B cell (primary cell): ENCODE results near the gene LYSMD2. TPM values are rescaled to one million over a fixed set of nuclear protein-coding genes. Genes with fewer than 3 reads are reported as not detected.

ENCODE experiments used
- ATAC-seq: fragments of 200-7000 bp; cut with Tn5 transposase; one replicate; pipeline ENCODE4 v1.10.0; 2021; ENCODE audit warnings: low read depth, mild to moderate bottlenecking, moderate number of reproducible peaks, moderate library complexity
- CTCF ChIA-PET: fragments of 350-600 bp; sonication (Branson Sonifier 250); formaldehyde crosslinking; loops from one replicate; lab custom pipeline; 2021; ENCODE audit warnings: antibody characterized with exemption, inconsistent platforms; lab: Charles Lee
- POLR2A ChIA-PET: fragments of 350-600 bp; sonication (Branson Sonifier 250); formaldehyde crosslinking; loops from one replicate; lab custom pipeline; 2021; ENCODE audit warnings: antibody characterized with exemption; lab: Charles Lee
- DNase-seq: peaks from one replicate; pipeline ENCODE4 v3.0.0; 2013
- H2AFZ ChIP-seq: 2 replicates; pipeline ENCODE4 v1.6.1; 2012; ENCODE audit warnings: mild to moderate bottlenecking, low read depth, low read length; ENCODE audit not compliant: insufficient read depth, poor library complexity, severe bottlenecking
- H3K27ac ChIP-seq, 2 donors: 1 replicate in 1 of 2; 2 replicates in 1 of 2; pipeline ENCODE4 v1.5.1; 2012 to 2013; ENCODE audit warnings: low read length in 2 of 2, mild to moderate bottlenecking in 2 of 2, moderate library complexity in 1 of 2
- H3K27me3 ChIP-seq, 4 experiments: fragments of 200-600 bp in 1 of 4; sonication (generic) in 1 of 4; replicated peaks in 1 of 4; 1 replicate in 2 of 4; 2 replicates in 2 of 4; pipeline versions ENCODE4 v1.6.1 to v1.7.0; 2013 to 2016; ENCODE audit warnings: low read length in 3 of 4, mild to moderate bottlenecking in 2 of 4, mixed read lengths in 1 of 4, moderate library complexity in 1 of 4; ENCODE audit not compliant: insufficient read depth in 4 of 4, control insufficient read depth in 3 of 4; ENCODE audit errors: control extremely low read depth in 1 of 4
- H3K36me3 ChIP-seq, 2 experiments: replicated peaks in 1 of 2; 1 replicate in 1 of 2; 2 replicates in 1 of 2; pipeline versions ENCODE4 v1.6.1 to v1.7.1; 2013; ENCODE audit warnings: low read length in 1 of 2; ENCODE audit not compliant: insufficient read depth in 2 of 2, control insufficient read depth in 1 of 2; ENCODE audit errors: control extremely low read depth in 1 of 2, extremely low read depth in 1 of 2
- H3K4me1 ChIP-seq, 2 donors: fragments of 200-600 bp in 1 of 2; sonication (generic) in 1 of 2; 1 replicate in 1 of 2; 2 replicates in 1 of 2; pipeline versions ENCODE4 v1.5.1 to v1.6.1; 2013 to 2017; ENCODE audit warnings: low read length in 2 of 2; ENCODE audit not compliant: control insufficient read depth in 2 of 2, insufficient read depth in 2 of 2
- H3K4me2 ChIP-seq: replicated peaks from 2 replicates; pipeline ENCODE3; 2012; ENCODE audit warnings: mild to moderate bottlenecking, low read depth, low read length; ENCODE audit not compliant: poor library complexity, severe bottlenecking
- H3K4me3 ChIP-seq, 5 experiments: fragments of 200-600 bp in 1 of 5; sonication (generic) in 1 of 5; 1 replicate in 3 of 5; 2 replicates in 2 of 5; pipeline versions ENCODE4 v1.5.1 to v1.7.0; 2011 to 2016; ENCODE audit warnings: low read length in 4 of 5, mild to moderate bottlenecking in 4 of 5, low read depth in 2 of 5, control low read depth in 1 of 5, moderate library complexity in 1 of 5; ENCODE audit not compliant: insufficient read depth in 1 of 5; ENCODE audit errors: control extremely low read depth in 1 of 5, extremely low read depth in 1 of 5
- H3K79me2 ChIP-seq: fragments of 200-600 bp; sonication (generic); one replicate; pipeline ENCODE4 v1.6.0; 2016; ENCODE audit warnings: low read length; ENCODE audit not compliant: control insufficient read depth, insufficient read depth
- H3K9ac ChIP-seq: fragments of 200-600 bp; sonication (generic); 2 replicates; pipeline ENCODE4 v1.6.1; 2017; ENCODE audit warnings: mild to moderate bottlenecking, low read length, moderate library complexity
- H3K9me3 ChIP-seq, 3 donors: one replicate each; pipeline versions ENCODE4 v1.6.1 to v1.7.1; 2013; ENCODE audit warnings: low read length in 2 of 3; ENCODE audit not compliant: control insufficient read depth in 2 of 3, insufficient read depth in 1 of 3; ENCODE audit errors: control extremely low read depth in 1 of 3
- H4K20me1 ChIP-seq: 2 replicates; pipeline ENCODE4 v1.6.0; 2012; ENCODE audit warnings: mild to moderate bottlenecking, low read length; ENCODE audit not compliant: insufficient read depth, control insufficient read depth, poor library complexity, severe bottlenecking
- H3K27ac Mint-ChIP-seq: one replicate; pipeline ENCODE4 v1.8.0; 2021; ENCODE audit warnings: mixed read lengths
- H3K27me3 Mint-ChIP-seq: one replicate; pipeline ENCODE4 v1.8.0; 2021; ENCODE audit warnings: mixed read lengths
- H3K4me1 Mint-ChIP-seq: one replicate; pipeline ENCODE4 v1.8.0; 2021; ENCODE audit warnings: mixed read lengths
- H3K4me3 Mint-ChIP-seq: one replicate; pipeline ENCODE4 v1.8.0; 2021; ENCODE audit warnings: mixed read lengths
- H3K9me3 Mint-ChIP-seq: one replicate; pipeline ENCODE4 v1.8.0; 2022; ENCODE audit warnings: mixed read lengths; ENCODE audit not compliant: insufficient read depth
- EZH2 ChIP-seq: IDR thresholded peaks from 2 replicates; pipeline ENCODE4 v1.6.1; 2012; ENCODE audit warnings: borderline replicate concordance, low read depth, mild to moderate bottlenecking, moderate library complexity, low read length; ENCODE audit not compliant: insufficient read depth, poor library complexity, severe bottlenecking
- WGBS: methylation state at CpG from one replicate; pipeline ENCODE4 v1.1.5; 2013; ENCODE audit warnings: missing lambda C conversion rate; ENCODE audit not compliant: insufficient coverage; 5-methylcytosine and 5-hydroxymethylcytosine counted together
- intact Hi-C: fragments of 100-400 bp; cut with micrococcal nuclease; formaldehyde crosslinking; loops from one replicate; pipeline ENCODE4 v1.10.0; 2022
- polyA plus RNA-seq: library from polyadenylated mRNA; depleted of rRNA; stranded (reverse); fragments of >200 nt; gene quantifications from 2 replicates; pipeline ENCODE4 v1.2.3, GENCODE V29; 2012
- total RNA-seq, 2 donors: library from RNA; stranded (reverse); fragments of 120-200 nt in 1 of 2; gene quantifications; 1 replicate in 1 of 2; 2 replicates in 1 of 2; pipeline versions ENCODE4 v1.2.3 to v1.2.4, GENCODE V29; 2013 to 2022
- TF ChIP-seq, protein P1 (sequence below): fragments of 200-600 bp; IDR thresholded peaks from one replicate; pipeline ENCODE4 v1.8.0; 2022; ENCODE audit warnings: antibody characterized with exemption, mild to moderate bottlenecking

LYSMD2 gene
- total and polyA plus RNA-seq, 2 donors (not counting 1 experiment from before 2014, with no cell fraction given): 31.0 to 48.2 TPM

DNA sequence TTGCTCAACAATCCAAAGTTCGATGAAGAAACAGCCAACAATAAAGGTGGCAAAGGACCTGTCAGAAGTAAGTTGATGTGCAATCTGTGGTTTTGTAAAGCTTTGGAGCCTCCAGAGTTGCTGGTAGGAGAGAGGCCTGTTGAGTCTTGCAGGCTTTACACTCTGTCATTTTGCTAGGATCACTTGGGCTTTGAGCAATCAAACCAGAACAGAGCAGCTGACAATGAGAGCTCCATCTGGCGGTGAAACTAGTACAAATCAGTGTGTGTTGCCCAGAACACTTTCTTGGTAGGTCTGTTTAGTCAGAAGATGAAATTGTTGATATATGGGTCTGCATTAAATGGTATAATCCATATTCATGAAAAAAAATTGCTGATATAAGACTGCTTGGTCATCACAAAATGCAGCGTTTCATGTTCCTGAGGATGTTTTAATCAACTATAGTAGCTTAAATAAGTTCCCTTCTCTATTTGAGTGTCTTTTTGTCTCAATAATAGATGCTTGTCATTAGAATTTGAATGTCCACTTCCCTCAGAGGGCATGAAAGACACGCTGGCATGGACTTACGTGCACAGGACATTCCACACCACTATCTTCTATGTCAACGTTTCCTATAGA lies 39.6 kb upstream of the LYSMD2 start:
- Histone ChIP-seq H3K9ac (no peak overlapping the region), H3K4me1 (peaks cover 0 to 4% of the 10 kb centered on the region in 2 donors), H3K27ac (no peak overlapping the region), H2AFZ (no peak overlapping the region), H3K4me3 (no peak overlapping the region), H3K27me3 (no peaks in the 10 kb centered on the region), H3K9me3 (no peaks in the 10 kb centered on the region), H3K4me2 (no peak overlapping the region), H3K36me3 (peaks cover 1 to 20% of the 10 kb centered on the region in 2 experiments), H3K79me2 (no peaks in the 10 kb centered on the region), H4K20me1 (peaks cover 7% of the 10 kb centered on the region)
- ChIA-PET POLR2A (interaction anchor here (1.8 to 2.3 kb wide), 2 partner anchors 40 to 127 kb away, joined by 5 to 16 read pairs; partner anchors contain the start of gene LYSMD2), CTCF (interaction anchor here (0.8 to 15.9 kb wide), 46 partner anchors 9 to 615 kb away, joined by 3 to 728 read pairs (median 6); partner anchors contain the start of genes DMXL2, LYSMD2 and SCG3)
- Mint-ChIP-seq H3K27ac (no peak overlapping the region), H3K4me3 (no peak overlapping the region), H3K27me3 (no peaks in the 10 kb centered on the region), H3K4me1 (peaks cover 13% of the 10 kb centered on the region), H3K9me3 (no peaks in the 10 kb centered on the region)
- ATAC-seq: peak; percentile 75
- no CpG with 5 or more reads among the region's 6 CpGs for WGBS
- DNase-seq: peak; percentile 79
- TF ChIP-seq EZH2: no peak
- TF ChIP-seq, protein P1, sequence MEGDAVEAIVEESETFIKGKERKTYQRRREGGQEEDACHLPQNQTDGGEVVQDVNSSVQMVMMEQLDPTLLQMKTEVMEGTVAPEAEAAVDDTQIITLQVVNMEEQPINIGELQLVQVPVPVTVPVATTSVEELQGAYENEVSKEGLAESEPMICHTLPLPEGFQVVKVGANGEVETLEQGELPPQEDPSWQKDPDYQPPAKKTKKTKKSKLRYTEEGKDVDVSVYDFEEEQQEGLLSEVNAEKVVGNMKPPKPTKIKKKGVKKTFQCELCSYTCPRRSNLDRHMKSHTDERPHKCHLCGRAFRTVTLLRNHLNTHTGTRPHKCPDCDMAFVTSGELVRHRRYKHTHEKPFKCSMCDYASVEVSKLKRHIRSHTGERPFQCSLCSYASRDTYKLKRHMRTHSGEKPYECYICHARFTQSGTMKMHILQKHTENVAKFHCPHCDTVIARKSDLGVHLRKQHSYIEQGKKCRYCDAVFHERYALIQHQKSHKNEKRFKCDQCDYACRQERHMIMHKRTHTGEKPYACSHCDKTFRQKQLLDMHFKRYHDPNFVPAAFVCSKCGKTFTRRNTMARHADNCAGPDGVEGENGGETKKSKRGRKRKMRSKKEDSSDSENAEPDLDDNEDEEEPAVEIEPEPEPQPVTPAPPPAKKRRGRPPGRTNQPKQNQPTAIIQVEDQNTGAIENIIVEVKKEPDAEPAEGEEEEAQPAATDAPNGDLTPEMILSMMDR: peak; percentile 72
- intact Hi-C loops: loop anchor here (1.0 kb wide), 2 partner anchors 46 to 127 kb away; no protein-coding TSS in a partner anchor
